OCI-LY7 (cell line): ENCODE measurements around the gene KAT7. TPM values are rescaled to one million over a fixed set of nuclear protein-coding genes. Genes with fewer than 3 reads are reported as not detected.

Experiments
- BruUV-seq: library from RNA; stranded (reverse); fragments of 400-500 nt; replicated peaks from 2 replicates; lab custom pipeline; 2021; lab: Mats Ljungman, UMichigan
- CTCF ChIA-PET: fragments of 300-600 bp; sonication (Branson Sonifier 250); formaldehyde crosslinking; loops from one replicate; lab custom pipeline; 2022; ENCODE audit warnings: antibody characterized with exemption; ENCODE audit not compliant: unreplicated experiment; lab: Charles Lee
- POLR2A ChIA-PET: fragments of 300-600 bp; sonication (Branson Sonifier 250); formaldehyde crosslinking; loops from one replicate; lab custom pipeline; 2022; ENCODE audit warnings: antibody characterized with exemption; lab: Charles Lee
- DNase-seq: peaks from one replicate; pipeline ENCODE4 v3.0.0-alpha.2; 2015; ENCODE audit warnings: low spot score
- H2AFZ ChIP-seq: fragments of 200-600 bp; sonication (generic), shearing (Covaris generic); 2 replicates; pipeline ENCODE4 v1.6.1; 2014; ENCODE audit warnings: mild to moderate bottlenecking, antibody characterized with exemption, low read length, moderate library complexity
- H3K27ac ChIP-seq: fragments of 200-600 bp; sonication (generic); 2 replicates; pipeline ENCODE4 v1.5.1; 2014; ENCODE audit warnings: mixed run types, low read depth, mild to moderate bottlenecking, moderate library complexity, low read length, inconsistent platforms; ENCODE audit not compliant: poor library complexity, severe bottlenecking
- H3K36me3 ChIP-seq: fragments of 200-600 bp; sonication (generic); 2 replicates; pipeline ENCODE4 v1.6.1; 2014; ENCODE audit warnings: mild to moderate bottlenecking, antibody characterized with exemption, low read length, moderate library complexity, mixed read lengths; ENCODE audit not compliant: insufficient read depth
- H3K4me1 ChIP-seq: fragments of 200-600 bp; sonication (generic); 2 replicates; pipeline ENCODE4 v1.5.1; 2014; ENCODE audit warnings: mild to moderate bottlenecking, low read length; ENCODE audit not compliant: insufficient read depth, poor library complexity, severe bottlenecking
- H3K4me2 ChIP-seq: fragments of 200-600 bp; sonication (generic); 2 replicates; pipeline ENCODE4 v1.6.1; 2014; ENCODE audit warnings: mild to moderate bottlenecking, low read length
- H3K4me3 ChIP-seq: fragments of 200-600 bp; sonication (generic); 2 replicates; pipeline ENCODE4 v1.5.1; 2014; ENCODE audit warnings: mild to moderate bottlenecking, low read depth, low read length; ENCODE audit not compliant: poor library complexity, severe bottlenecking
- H3K79me2 ChIP-seq: fragments of 200-600 bp; sonication (generic); 2 replicates; pipeline ENCODE4 v1.6.1; 2016; ENCODE audit warnings: low read depth, mild to moderate bottlenecking, low read length, moderate library complexity, mixed read lengths; ENCODE audit not compliant: insufficient read depth
- H3K9me2 ChIP-seq: fragments of 200-600 bp; sonication (generic); 2 replicates; pipeline ENCODE4 v1.6.1; 2016; ENCODE audit warnings: mild to moderate bottlenecking, low read length, mixed read lengths; ENCODE audit not compliant: insufficient read depth
- H3K9me3 ChIP-seq: fragments of 200-600 bp; sonication (generic); 2 replicates; pipeline ENCODE4 v1.6.1; 2014; ENCODE audit warnings: mild to moderate bottlenecking, mixed run types, low read length, mixed read lengths
- H4K20me1 ChIP-seq: fragments of 200-600 bp; sonication (generic); 2 replicates; pipeline ENCODE4 v1.6.1; 2014; ENCODE audit warnings: mild to moderate bottlenecking, antibody characterized with exemption, low read length, moderate library complexity, mixed read lengths; ENCODE audit not compliant: insufficient read depth
- EZH2phosphoT487 ChIP-seq: fragments of 200-600 bp; sonication (generic); IDR thresholded peaks from 2 replicates; pipeline ENCODE4 v1.6.1; 2018; ENCODE audit warnings: low read depth, borderline replicate concordance, mild to moderate bottlenecking, mixed run types, antibody characterized with exemption, low read length, moderate library complexity, mixed read lengths
- intact Hi-C: fragments of 100-400 bp; cut with micrococcal nuclease; formaldehyde crosslinking; loops from one replicate; pipeline ENCODE4 v1.10.0; 2022; ENCODE audit not compliant: unreplicated experiment
- total RNA-seq, 2 experiments: library from RNA; depleted of rRNA in 1 of 2; stranded (reverse); fragments of >200 nt in 1 of 2; shearing (Covaris generic) in 1 of 2; gene quantifications; 2 replicates each; pipeline ENCODE4 v1.2.3, GENCODE V29; 2014 to 2022
- TF ChIP-seq, protein P1 (sequence below): fragments of 200-600 bp; sonication (generic); conservative IDR thresholded peaks from 2 replicates; pipeline ENCODE4 v1.5.1; 2014; ENCODE audit warnings: mild to moderate bottlenecking, antibody characterized with exemption, low read length, moderate library complexity, mixed read lengths

Gene KAT7
- total RNA-seq, 2 experiments from 2014 or later: 43.3 to 70.3 TPM

DNA sequence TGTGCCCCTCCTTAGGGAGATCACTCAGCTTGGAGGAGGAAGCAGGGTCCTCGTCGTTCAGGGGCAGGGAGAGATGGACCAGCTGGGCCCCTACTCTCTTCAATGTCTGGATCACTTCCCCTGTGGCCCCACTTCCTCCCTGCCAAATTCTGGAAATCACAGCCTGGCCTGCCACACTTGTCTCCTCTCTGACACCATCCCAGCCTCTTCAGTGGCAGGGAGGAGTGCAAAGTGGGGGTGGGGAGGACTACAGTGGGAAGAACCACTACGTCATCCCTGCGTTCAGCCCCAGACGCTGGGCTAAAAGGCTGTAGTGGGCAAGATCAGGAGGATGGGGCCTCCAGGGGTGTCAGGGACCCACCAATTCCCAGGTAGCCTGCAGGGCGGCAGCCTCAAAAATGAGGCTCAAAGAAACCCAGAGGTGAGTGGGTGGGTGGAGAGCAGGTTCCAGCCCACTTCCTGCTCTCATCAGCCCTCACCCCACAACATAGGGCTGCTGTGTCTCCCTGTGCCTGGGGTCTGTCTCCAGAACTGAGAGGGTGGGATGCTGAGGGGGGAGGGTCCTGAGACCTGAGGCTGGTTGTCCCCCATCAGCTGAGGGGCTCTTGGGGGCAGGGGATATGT lies 84.4 kb downstream of the KAT7 start:
- no TSS peak for BruUV-seq
- no peak for DNase-seq
- intact Hi-C loops: no loop called here
- no peak overlapping the region for H3K27ac ChIP-seq
- no peak overlapping the region for H3K4me3 ChIP-seq
- H3K9me2 ChIP-seq: no peaks in the 10 kb centered on the region
- H3K4me2 ChIP-seq: no peak overlapping the region
- POLR2A ChIA-PET: no interaction called here
- H3K36me3 ChIP-seq: no peaks in the 10 kb centered on the region
- no peaks in the 10 kb centered on the region for H4K20me1 ChIP-seq
- H2AFZ ChIP-seq: no peak overlapping the region
- peaks cover 3% of the 10 kb centered on the region for H3K4me1 ChIP-seq
- H3K79me2 ChIP-seq: no peaks in the 10 kb centered on the region
- TF ChIP-seq, protein P1, sequence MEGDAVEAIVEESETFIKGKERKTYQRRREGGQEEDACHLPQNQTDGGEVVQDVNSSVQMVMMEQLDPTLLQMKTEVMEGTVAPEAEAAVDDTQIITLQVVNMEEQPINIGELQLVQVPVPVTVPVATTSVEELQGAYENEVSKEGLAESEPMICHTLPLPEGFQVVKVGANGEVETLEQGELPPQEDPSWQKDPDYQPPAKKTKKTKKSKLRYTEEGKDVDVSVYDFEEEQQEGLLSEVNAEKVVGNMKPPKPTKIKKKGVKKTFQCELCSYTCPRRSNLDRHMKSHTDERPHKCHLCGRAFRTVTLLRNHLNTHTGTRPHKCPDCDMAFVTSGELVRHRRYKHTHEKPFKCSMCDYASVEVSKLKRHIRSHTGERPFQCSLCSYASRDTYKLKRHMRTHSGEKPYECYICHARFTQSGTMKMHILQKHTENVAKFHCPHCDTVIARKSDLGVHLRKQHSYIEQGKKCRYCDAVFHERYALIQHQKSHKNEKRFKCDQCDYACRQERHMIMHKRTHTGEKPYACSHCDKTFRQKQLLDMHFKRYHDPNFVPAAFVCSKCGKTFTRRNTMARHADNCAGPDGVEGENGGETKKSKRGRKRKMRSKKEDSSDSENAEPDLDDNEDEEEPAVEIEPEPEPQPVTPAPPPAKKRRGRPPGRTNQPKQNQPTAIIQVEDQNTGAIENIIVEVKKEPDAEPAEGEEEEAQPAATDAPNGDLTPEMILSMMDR: no peak
- TF ChIP-seq EZH2phosphoT487: no peak
- no peaks in the 10 kb centered on the region for H3K9me3 ChIP-seq
- CTCF ChIA-PET: no interaction called here

GRCh38 chr17:49873466-49873865 lies 85.0 kb downstream of the KAT7 start:
- no peaks in the 10 kb centered on the region for H3K36me3 ChIP-seq
- H3K79me2 ChIP-seq: no peaks in the 10 kb centered on the region
- H3K4me1 ChIP-seq: peaks cover 3% of the 10 kb centered on the region
- ChIA-PET POLR2A (no interaction called here), CTCF (interaction anchor here (0.6 kb wide), 1 partner anchor 174 kb away, joined by 3 read pairs; no protein-coding TSS in a partner anchor)
- no peaks in the 10 kb centered on the region for H4K20me1 ChIP-seq
- intact Hi-C loops: no loop called here
- no peaks in the 10 kb centered on the region for H3K9me2 ChIP-seq
- DNase-seq: no peak
- TF ChIP-seq EZH2phosphoT487: no peak
- TF ChIP-seq, protein P1: no peak
- H3K4me2 ChIP-seq: no peak overlapping the region
- H3K9me3 ChIP-seq: no peaks in the 10 kb centered on the region
- no TSS peak for BruUV-seq
- no peak overlapping the region for H2AFZ ChIP-seq
- H3K4me3 ChIP-seq: no peak overlapping the region
- no peak overlapping the region for H3K27ac ChIP-seq

DNA sequence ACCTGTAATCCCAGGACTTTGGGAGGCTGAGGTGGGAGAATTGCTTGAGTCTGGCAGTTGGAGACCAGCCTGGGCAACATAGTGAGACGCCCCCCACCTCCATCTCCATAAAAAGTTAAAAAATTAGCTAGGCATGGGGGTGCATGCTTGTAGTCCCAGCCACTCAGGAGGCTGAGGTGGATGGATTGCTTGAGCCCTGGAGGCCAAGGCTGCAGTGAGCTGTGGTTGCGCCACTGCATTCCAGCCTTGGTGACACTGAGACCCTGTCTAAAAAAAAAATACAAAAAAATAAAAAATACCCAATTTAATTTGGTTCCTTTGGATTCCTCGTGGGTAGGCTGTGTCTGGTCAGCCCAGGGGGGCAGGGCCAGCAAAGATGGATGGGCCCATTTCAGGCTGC lies 85.4 kb downstream of the KAT7 start:
- ChIA-PET POLR2A (no interaction called here), CTCF (interaction anchor here (0.6 kb wide), 1 partner anchor 175 kb away, joined by 3 read pairs; no protein-coding TSS in a partner anchor)
- no peak overlapping the region for H3K4me3 ChIP-seq
- no peaks in the 10 kb centered on the region for H3K9me3 ChIP-seq
- no peaks in the 10 kb centered on the region for H3K79me2 ChIP-seq
- H3K9me2 ChIP-seq: no peaks in the 10 kb centered on the region
- no peak for DNase-seq
- no TSS peak for BruUV-seq
- H4K20me1 ChIP-seq: no peaks in the 10 kb centered on the region
- H3K27ac ChIP-seq: no peak overlapping the region
- H2AFZ ChIP-seq: no peak overlapping the region
- intact Hi-C loops: no loop called here
- H3K4me2 ChIP-seq: no peak overlapping the region
- no peaks in the 10 kb centered on the region for H3K36me3 ChIP-seq
- peaks cover 3% of the 10 kb centered on the region for H3K4me1 ChIP-seq
- no peak for TF ChIP-seq EZH2phosphoT487
- TF ChIP-seq, protein P1: no peak
